Astrocyte (in vitro differentiated cells and primary cell): Measurements from ENCODE around the gene MYO9A. TPM values are rescaled to one million over a fixed set of nuclear protein-coding genes. Genes with fewer than 3 reads are reported as not detected.

ENCODE experiments used
- DNase-seq: peaks from one replicate; pipeline ENCODE4 v3.0.0-alpha.2; 2010; ENCODE audit warnings: low read depth
- FAIRE-seq: peaks from 2 replicates; lab custom pipeline; 2011; peaks lifted over from hg19 to GRCh38; lab: Jason Lieb, UNC
- H2AFZ ChIP-seq: 2 replicates; pipeline ENCODE4 v1.6.0; 2012; ENCODE audit warnings: low read depth, low read length, inconsistent platforms
- H3K27ac ChIP-seq: 2 replicates; pipeline ENCODE4 v1.5.1; 2011; ENCODE audit warnings: low read depth, low read length, inconsistent platforms
- H3K27me3 ChIP-seq: 2 replicates; pipeline ENCODE4 v1.6.0; 2011; ENCODE audit warnings: low read length, inconsistent platforms; ENCODE audit not compliant: insufficient read depth
- H3K36me3 ChIP-seq: 2 replicates; pipeline ENCODE4 v1.5.1; 2011; ENCODE audit warnings: low read length, inconsistent platforms; ENCODE audit not compliant: insufficient read depth
- H3K4me1 ChIP-seq: 2 replicates; pipeline ENCODE4 v1.5.1; 2011; ENCODE audit warnings: low read length, inconsistent platforms; ENCODE audit not compliant: insufficient read depth
- H3K4me2 ChIP-seq: 2 replicates; pipeline ENCODE4 v1.6.0; 2012; ENCODE audit warnings: low read length, inconsistent platforms
- H3K4me3 ChIP-seq: 2 replicates; pipeline ENCODE4 v1.5.1; 2011; ENCODE audit warnings: low read depth, mild to moderate bottlenecking, low read length, inconsistent platforms; ENCODE audit not compliant: insufficient read depth
- H3K79me2 ChIP-seq: 2 replicates; pipeline ENCODE4 v1.6.0; 2012; ENCODE audit warnings: mild to moderate bottlenecking, low read length, inconsistent platforms; ENCODE audit not compliant: insufficient read depth
- H3K9ac ChIP-seq: 2 replicates; pipeline ENCODE4 v1.6.0; 2012; ENCODE audit warnings: mild to moderate bottlenecking, low read length, inconsistent platforms
- H3K9me3 ChIP-seq: 2 replicates; pipeline ENCODE4 v1.5.1; 2012; ENCODE audit warnings: low read depth, mild to moderate bottlenecking, low read length, inconsistent platforms; ENCODE audit not compliant: insufficient read depth
- H4K20me1 ChIP-seq: 2 replicates; pipeline ENCODE4 v1.6.0; 2012; ENCODE audit warnings: low read length, inconsistent platforms; ENCODE audit not compliant: insufficient read depth
- H3K27ac Mint-ChIP-seq: one replicate; pipeline ENCODE4 v1.8.0; 2021; ENCODE audit warnings: mild to moderate bottlenecking, mixed read lengths; ENCODE audit not compliant: unreplicated experiment
- H3K27me3 Mint-ChIP-seq: one replicate; pipeline ENCODE4 v1.8.0; 2021; ENCODE audit warnings: low read depth, mixed read lengths; ENCODE audit not compliant: unreplicated experiment
- H3K36me3 Mint-ChIP-seq: one replicate; pipeline ENCODE4 v1.8.0; 2021; ENCODE audit warnings: low read depth, mixed read lengths; ENCODE audit not compliant: unreplicated experiment
- H3K4me1 Mint-ChIP-seq: one replicate; pipeline ENCODE4 v1.8.0; 2021; ENCODE audit warnings: low read depth, mixed read lengths; ENCODE audit not compliant: unreplicated experiment
- H3K4me3 Mint-ChIP-seq: one replicate; pipeline ENCODE4 v1.8.0; 2021; ENCODE audit warnings: mild to moderate bottlenecking, moderate library complexity, mixed read lengths; ENCODE audit not compliant: unreplicated experiment
- H3K9me3 Mint-ChIP-seq: one replicate; pipeline ENCODE4 v1.8.0; 2021; ENCODE audit warnings: mild to moderate bottlenecking, mixed read lengths; ENCODE audit not compliant: unreplicated experiment
- CTCF ChIP-seq: IDR thresholded peaks from 2 replicates; pipeline ENCODE4 v1.5.1; 2011; ENCODE audit warnings: low read depth, mild to moderate bottlenecking, inconsistent platforms, low read length, moderate library complexity; ENCODE audit not compliant: insufficient read depth
- EZH2 ChIP-seq: IDR thresholded peaks from 2 replicates; pipeline ENCODE4 v1.6.1; 2012; ENCODE audit warnings: mild to moderate bottlenecking, low read length, inconsistent platforms; ENCODE audit not compliant: insufficient read depth
- total RNA-seq: library from RNA; stranded (reverse); gene quantifications from 2 replicates; pipeline ENCODE4 v1.2.1, GENCODE V29; 2021

MYO9A gene
- total RNA-seq, 1 donor from 2014 or later, result 26.4 TPM

GRCh38 chr15:71921191-71921590, 196.8 kb downstream of the MYO9A start:
- Histone ChIP-seq H3K36me3 (peaks cover 2% of the 10 kb centered on the region), H3K9me3 (no peaks in the 10 kb centered on the region), H3K27me3 (no peaks in the 10 kb centered on the region), H4K20me1 (no peaks in the 10 kb centered on the region), H2AFZ (no peak overlapping the region), H3K9ac (no peak overlapping the region), H3K79me2 (no peaks in the 10 kb centered on the region), H3K27ac (no peak overlapping the region), H3K4me3 (no peak overlapping the region), H3K4me1 (no peaks in the 10 kb centered on the region), H3K4me2 (no peak overlapping the region)
- FAIRE-seq (no peak), DNase-seq (no peak)
- peaks cover 1% of the 10 kb centered on the region for H3K9me3 Mint-ChIP-seq
- no peaks in the 10 kb centered on the region for H3K4me1 Mint-ChIP-seq
- no peak for TF ChIP-seq EZH2
- no peak for TF ChIP-seq CTCF
- no peaks in the 10 kb centered on the region for H3K27me3 Mint-ChIP-seq
- no peak overlapping the region for H3K27ac Mint-ChIP-seq
- no peak overlapping the region for H3K4me3 Mint-ChIP-seq
- H3K36me3 Mint-ChIP-seq, result no peaks in the 10 kb centered on the region

- peaks cover 2% of the 10 kb centered on the region for H3K36me3 ChIP-seq
- FAIRE-seq (no peak), DNase-seq (no peak)
- no peaks in the 10 kb centered on the region for H3K4me1 ChIP-seq
- H3K27me3 ChIP-seq, result no peaks in the 10 kb centered on the region
- no peak overlapping the region for H3K9ac ChIP-seq
- TF ChIP-seq CTCF, result no peak
- no peak for TF ChIP-seq EZH2
- Mint-ChIP-seq H3K9me3 (peaks cover 1% of the 10 kb centered on the region), H3K4me1 (no peaks in the 10 kb centered on the region), H3K4me3 (no peak overlapping the region), H3K36me3 (no peaks in the 10 kb centered on the region), H3K27me3 (no peaks in the 10 kb centered on the region), H3K27ac (no peak overlapping the region)
- H3K79me2 ChIP-seq, result no peaks in the 10 kb centered on the region
- no peaks in the 10 kb centered on the region for H3K9me3 ChIP-seq
- H3K27ac ChIP-seq, result no peak overlapping the region
- H3K4me2 ChIP-seq, result no peak overlapping the region
- no peak overlapping the region for H3K4me3 ChIP-seq
- no peaks in the 10 kb centered on the region for H4K20me1 ChIP-seq
- no peak overlapping the region for H2AFZ ChIP-seq
Measured at GRCh38 chr15:71920573-71920972, 197.4 kb downstream of the MYO9A start.

- FAIRE-seq, result no peak
Measured at GRCh38 chr15:71916834-71917233, 201.1 kb downstream of the MYO9A start.

More at GRCh38 chr15:71916834-71917233, 201.1 kb downstream of the MYO9A start:
- Histone ChIP-seq H4K20me1 (no peaks in the 10 kb centered on the region), H3K4me3 (no peak overlapping the region), H3K36me3 (peaks cover 2% of the 10 kb centered on the region), H3K27me3 (no peaks in the 10 kb centered on the region), H3K9ac (no peak overlapping the region), H3K9me3 (no peaks in the 10 kb centered on the region), H3K27ac (no peak overlapping the region), H3K4me2 (no peak overlapping the region), H3K4me1 (no peaks in the 10 kb centered on the region), H2AFZ (no peak overlapping the region), H3K79me2 (no peaks in the 10 kb centered on the region)
- H3K9me3 Mint-ChIP-seq, result no peaks in the 10 kb centered on the region
- H3K27me3 Mint-ChIP-seq, result no peaks in the 10 kb centered on the region
- no peak for DNase-seq
- H3K4me3 Mint-ChIP-seq, result no peak overlapping the region
- H3K36me3 Mint-ChIP-seq, result no peaks in the 10 kb centered on the region
- no peak for TF ChIP-seq EZH2
- TF ChIP-seq CTCF, result no peak
- no peaks in the 10 kb centered on the region for H3K4me1 Mint-ChIP-seq
- H3K27ac Mint-ChIP-seq, result no peak overlapping the region
